Measurements from ENCODE around the gene COQ10A. TPM values are rescaled to one million over a fixed set of nuclear protein-coding genes. Genes with fewer than 3 reads are reported as not detected.
"Not testable (repeated sequence)": the region's sequence is repeated elsewhere in the genome, so short reads cannot be mapped to it uniquely, and the experiment has no call there.

Gene COQ10A
- total RNA-seq, 1 donor from 2014 or later: 26.4 TPM

DNA sequence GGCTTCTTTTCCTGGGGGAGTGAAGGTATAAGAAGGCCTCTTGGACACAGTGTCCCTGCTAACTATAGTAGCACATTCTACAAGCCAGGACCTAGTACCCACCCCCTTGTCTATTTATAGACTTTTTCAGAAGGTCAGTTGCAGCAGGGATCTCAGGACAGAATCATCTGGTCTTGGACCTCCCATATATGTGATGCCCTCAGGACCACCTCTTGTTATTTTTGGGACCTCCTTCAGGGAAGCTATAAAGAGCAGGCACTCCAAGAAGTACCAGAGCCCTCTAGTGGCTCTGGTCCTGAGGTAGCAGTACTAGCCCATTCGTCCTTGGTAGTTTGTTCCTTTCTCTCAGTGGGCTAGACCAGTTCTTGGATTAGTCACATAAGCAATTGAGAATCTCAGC is 4.3 kb downstream of the COQ10A start:
- Mint-ChIP-seq H3K4me3 (no peak overlapping the region), H3K36me3 (peaks cover 25% of the 10 kb centered on the region), H3K9me3 (no peaks in the 10 kb centered on the region), H3K27me3 (no peaks in the 10 kb centered on the region), H3K27ac (peak overlapping the region; percentile 46), H3K4me1 (ENCODE audit: unreplicated experiment) (peaks cover 7% of the 10 kb centered on the region)
- peak; percentile 58 for TF ChIP-seq CTCF (conservative IDR thresholded peaks at IDR 0.05)
- no peak for DNase-seq (ENCODE audit: extremely low spot score, unreplicated experiment)

DNA sequence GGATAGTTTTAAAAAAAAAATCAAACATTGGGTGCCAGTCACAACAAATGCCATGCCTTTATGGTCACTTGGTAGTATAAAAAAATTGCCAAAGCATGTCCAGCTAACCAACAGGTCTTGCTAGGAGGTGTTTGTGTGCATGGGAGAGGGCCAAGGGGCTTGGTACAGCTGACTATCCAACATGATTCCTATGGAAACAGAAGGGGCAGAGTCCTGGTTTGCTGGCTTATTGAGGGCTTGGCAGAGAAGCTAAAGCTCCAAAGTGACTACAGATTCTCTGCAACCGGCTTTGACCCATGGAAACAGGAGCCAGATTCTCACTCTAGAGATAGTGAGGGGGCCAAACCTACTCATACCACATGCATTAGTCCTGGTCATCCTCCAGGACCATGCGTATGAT is 5.7 kb downstream of the COQ10A start:
- H3K4me3 Mint-ChIP-seq; DNase-seq (ENCODE audit: extremely low spot score, unreplicated experiment); H3K4me1 Mint-ChIP-seq (ENCODE audit: unreplicated experiment); H3K9me3 Mint-ChIP-seq; H3K27me3 Mint-ChIP-seq; H3K27ac Mint-ChIP-seq: not testable (repeated sequence)
- peaks cover 28% of the 10 kb centered on the region for H3K36me3 Mint-ChIP-seq

DNA sequence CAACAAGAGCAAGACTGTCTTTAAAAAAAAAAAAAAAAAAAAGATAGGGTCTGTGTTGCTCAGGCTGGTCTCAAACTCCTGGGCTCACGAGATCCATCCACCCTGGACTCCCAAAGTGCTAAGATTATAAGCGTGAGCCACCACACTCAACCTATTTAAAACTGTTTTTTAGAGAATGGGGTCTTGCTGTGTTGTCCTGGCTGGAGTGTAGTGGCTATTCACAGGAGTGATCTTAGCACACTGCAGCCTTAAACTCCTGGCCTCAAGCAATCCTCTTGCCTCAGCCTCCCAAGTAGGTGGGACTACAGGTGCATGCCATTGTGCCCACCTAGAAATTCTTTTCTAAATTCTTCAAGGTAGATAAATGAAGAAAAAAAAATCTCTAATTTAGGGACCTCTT is 7.6 kb downstream of the COQ10A start:
- H3K27ac Mint-ChIP-seq: peak overlapping the region; percentile 12
- peaks cover 31% of the 10 kb centered on the region for H3K36me3 Mint-ChIP-seq
- no peak overlapping the region for H3K4me3 Mint-ChIP-seq
- H3K9me3 Mint-ChIP-seq: no peaks in the 10 kb centered on the region
- DNase-seq (ENCODE audit: extremely low spot score, unreplicated experiment): no peak
- no peak for TF ChIP-seq CTCF (conservative IDR thresholded peaks at IDR 0.05)
- no peaks in the 10 kb centered on the region for H3K4me1 Mint-ChIP-seq (ENCODE audit: unreplicated experiment)
- H3K27me3 Mint-ChIP-seq: no peaks in the 10 kb centered on the region

- Mint-ChIP-seq H3K4me1 (ENCODE audit: unreplicated experiment) (no peaks in the 10 kb centered on the region), H3K9me3 (no peaks in the 10 kb centered on the region), H3K27ac (no peak overlapping the region), H3K27me3 (no peaks in the 10 kb centered on the region), H3K36me3 (peaks cover 32% of the 10 kb centered on the region), H3K4me3 (no peak overlapping the region)
- DNase-seq (ENCODE audit: extremely low spot score, unreplicated experiment): no peak
- TF ChIP-seq CTCF (conservative IDR thresholded peaks at IDR 0.05): no peak
Measured at GRCh38 chr12:56278905-56279304, 12.2 kb downstream of the COQ10A start.

GRCh38 chr12:56280849-56281248 is 14.1 kb downstream of the COQ10A start:
- Mint-ChIP-seq H3K27me3 (no peaks in the 10 kb centered on the region), H3K36me3 (peaks cover 29% of the 10 kb centered on the region), H3K9me3 (no peaks in the 10 kb centered on the region), H3K4me1 (ENCODE audit: unreplicated experiment) (no peaks in the 10 kb centered on the region), H3K27ac (no peak overlapping the region), H3K4me3 (no peak overlapping the region)
- DNase-seq (ENCODE audit: extremely low spot score, unreplicated experiment): no peak
- TF ChIP-seq CTCF (conservative IDR thresholded peaks at IDR 0.05): no peak

DNA sequence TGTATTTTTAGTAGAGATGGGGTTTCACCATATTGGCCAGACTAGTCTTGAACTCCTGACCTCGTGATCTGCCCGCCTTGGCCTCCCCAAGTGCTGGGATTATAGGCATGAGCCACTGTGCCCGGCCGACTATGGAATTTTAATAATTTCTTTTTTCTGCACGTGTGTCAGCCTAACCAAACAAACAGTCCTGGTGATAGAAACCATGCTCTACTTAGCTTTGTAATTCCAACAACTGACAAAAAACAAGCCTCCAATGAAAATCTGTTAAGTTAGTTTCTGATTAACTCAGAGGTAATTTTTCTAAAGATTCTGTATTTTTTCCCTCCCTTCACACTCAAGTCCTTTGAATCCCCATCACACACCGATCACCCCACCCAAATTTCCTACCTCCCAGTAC is 15.3 kb downstream of the COQ10A start:
- no peak for DNase-seq (ENCODE audit: extremely low spot score, unreplicated experiment)
- Mint-ChIP-seq H3K4me3 (no peak overlapping the region), H3K27ac (no peak overlapping the region), H3K9me3 (no peaks in the 10 kb centered on the region), H3K4me1 (ENCODE audit: unreplicated experiment) (no peaks in the 10 kb centered on the region), H3K27me3 (no peaks in the 10 kb centered on the region), H3K36me3 (peaks cover 26% of the 10 kb centered on the region)
- TF ChIP-seq CTCF (conservative IDR thresholded peaks at IDR 0.05): no peak
